GM18868 (cell line): ENCODE results near the gene PDXK.

ENCODE experiments used
- ATAC-seq: cut with Tn5 transposase; IDR thresholded peaks from one replicate; pipeline ENCODE4 v1.9.1; 2021; ENCODE audit warnings: mild to moderate bottlenecking, moderate library complexity; ENCODE audit not compliant: unreplicated experiment

The PDXK gene

DNA sequence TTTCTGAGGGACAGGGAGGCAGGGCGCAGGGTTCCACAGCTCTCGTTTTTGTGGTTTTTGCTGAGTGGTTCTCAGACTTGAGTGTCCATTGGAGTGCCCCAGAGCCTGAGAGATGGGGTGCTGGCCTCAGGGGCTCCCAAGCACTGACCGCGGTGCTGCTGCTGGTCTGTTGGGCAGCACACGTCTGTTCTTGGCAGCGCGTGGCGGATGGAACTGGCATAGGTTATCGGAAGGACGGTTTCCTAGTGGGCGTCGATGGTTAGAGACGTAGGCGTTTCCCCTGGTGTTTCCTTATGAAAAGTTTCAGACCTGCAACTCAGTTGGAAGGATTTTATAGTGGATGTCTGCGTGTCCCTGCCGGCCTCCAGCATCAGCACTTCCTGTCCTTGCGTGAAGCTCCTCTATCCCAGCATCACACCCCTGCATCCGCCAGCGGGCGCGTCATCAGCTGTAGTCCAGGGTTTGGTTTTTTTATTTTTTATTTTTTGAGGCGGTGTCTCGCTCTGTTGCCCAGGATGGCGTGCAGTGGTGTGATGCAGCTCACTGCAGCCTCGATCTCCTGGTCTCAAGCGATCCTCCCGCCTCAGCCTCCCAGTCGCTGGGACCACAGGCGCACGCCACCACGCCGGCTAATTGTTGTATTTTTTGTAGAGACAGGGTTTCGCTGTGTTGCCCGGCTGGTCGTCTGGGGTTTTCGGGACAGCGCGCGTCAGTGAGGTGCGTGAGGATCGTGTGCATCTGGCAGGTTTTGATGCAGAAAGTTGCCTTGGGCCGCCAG is 82.3 kb downstream of the PDXK start:
- ATAC-seq: no peak

DNA sequence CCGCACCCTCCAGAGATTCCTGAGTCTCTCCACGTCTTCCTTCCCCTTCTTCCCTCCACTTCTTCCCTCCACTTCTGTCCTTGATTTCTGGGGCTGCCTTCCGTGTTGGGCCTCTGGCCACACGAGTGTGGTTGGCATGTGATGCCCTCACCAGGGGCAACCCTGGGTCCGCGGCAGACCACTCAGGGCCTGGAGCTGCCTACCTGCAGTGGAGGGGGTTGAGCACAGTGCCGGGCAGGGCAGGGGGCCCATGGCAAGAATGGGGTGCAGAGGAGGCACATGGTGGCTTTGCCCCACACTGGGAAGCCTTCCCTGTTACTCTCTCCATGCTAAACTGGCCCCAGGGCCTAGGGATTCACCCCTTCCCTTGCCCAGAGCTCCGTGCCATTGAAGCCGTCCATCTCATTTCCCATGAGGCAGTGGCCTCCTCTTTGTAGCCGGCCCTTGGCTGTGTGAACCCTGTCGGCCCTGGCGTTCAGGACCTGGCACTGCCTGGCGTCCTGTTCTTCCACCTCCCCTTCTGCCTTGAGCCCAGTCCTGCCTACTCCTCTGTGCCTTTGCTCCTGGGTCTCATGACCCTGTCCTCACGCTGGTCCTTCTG is 83.9 kb downstream of the PDXK start:
- ATAC-seq: no peak

DNA sequence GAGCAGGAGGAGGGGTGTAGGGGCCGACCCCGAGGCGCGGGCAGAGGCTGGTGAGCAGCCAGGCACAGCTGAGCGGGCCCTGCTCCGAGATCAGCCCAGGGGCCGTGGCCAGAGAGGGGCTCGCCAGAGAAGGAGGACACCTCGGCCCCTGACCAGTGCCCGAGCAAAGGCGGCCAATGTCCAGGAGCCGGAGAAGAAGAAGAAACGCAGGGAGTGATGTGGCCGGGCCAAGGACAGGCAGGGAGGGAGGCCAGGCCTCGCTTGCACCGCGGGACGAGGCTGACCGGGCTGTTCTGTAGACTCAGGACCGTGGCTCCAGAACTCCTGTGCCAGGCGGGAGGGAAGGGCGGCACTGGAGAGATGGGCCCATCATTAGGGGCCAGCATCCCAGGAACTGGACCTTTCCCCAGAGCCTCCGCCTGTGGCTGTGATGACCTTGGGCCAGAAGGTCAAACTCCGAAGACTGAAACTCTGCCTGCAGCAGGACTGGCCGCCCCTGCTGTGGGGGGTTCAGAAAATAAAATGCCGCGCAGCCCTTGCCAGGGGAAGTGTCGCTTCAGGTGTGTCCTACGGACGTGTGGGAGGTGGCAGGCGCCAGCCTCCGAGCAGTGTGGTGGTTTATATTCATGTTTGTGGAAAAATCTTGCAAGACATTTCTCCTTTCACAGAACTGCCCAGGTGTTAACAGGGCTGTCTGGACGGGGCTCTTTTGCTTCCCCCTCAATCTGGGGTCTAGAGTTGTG is 84.8 kb downstream of the PDXK start:
- no peak for ATAC-seq

DNA sequence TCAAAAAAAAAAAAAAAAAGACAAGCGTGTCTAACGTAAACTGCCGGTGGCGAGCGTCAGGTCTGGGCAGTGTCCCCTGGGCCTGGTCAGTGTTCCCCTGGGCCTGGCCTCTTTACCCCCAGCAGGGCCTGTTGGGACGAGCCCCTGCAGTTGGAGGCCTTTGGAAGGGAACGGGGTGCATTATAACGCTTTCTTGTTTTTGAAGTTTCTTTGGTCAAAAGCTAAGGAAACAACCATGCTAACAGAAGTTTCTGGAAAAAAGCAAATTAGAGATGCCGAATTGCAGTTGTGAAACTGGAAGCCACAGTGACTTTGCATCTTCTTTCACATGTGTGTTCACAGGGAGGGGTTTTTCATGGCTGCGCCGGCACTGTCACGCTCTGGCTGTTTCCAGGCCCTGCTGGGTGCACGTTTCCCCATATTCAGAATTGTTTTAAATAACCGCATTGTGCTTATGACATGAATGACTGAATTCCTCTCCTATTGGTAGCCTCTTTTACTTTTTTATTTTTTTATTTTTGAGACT is 86.4 kb downstream of the PDXK start:
- ATAC-seq: peak; percentile 90

DNA sequence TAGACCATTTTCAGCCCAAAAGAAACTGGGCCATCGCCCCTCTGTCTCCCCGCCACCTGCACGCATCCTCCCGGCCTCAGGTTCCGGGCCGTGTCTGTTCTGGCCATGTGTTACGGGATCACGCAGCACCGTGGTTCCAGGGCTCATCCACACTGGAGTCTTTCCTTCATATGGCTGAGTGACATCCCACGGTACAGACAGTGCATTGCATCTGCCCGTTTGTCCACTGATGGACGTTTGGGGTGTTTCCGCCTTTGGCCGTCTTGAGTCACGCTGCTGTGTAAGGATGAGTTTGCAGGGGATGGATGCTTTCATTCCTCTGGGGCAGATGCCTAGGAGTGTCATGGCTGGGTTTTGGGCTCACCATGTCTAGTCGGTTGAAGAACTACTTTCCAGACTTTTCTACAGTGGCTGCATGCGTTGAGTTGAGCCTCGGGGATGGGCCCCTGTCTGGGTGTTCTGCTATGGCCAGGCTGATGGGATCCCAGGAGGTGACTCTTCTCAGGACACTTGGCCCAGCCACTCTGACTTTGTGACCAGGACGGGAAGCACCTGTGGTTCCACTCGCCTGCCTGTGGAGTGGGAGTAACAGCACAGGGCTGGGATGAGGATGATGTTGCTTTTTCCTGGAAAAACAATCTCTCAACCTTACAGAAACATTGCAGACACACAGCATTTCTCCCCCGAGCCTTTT is 87.2 kb downstream of the PDXK start:
- ATAC-seq: no peak

DNA sequence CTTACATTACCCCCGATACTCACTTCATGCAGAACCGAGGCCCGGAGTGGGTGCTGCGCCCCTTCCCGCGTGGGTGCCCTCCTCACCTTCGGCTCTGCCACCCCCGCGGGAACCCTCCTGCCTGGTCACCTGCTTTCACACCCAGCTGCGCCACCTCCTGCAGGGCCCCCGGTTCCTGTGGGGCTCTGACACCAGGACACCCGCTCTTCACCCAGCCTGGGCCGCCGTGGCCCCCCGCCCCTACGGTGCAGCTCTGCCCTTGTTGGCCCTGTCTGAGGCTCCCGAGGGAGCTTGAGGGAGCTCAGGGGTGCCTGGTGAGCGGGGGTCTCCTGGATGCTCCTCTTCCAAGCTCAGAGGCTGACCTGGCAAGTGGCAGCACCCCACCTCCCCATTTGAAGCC is 89.4 kb downstream of the PDXK start:
- ATAC-seq: no peak

DNA sequence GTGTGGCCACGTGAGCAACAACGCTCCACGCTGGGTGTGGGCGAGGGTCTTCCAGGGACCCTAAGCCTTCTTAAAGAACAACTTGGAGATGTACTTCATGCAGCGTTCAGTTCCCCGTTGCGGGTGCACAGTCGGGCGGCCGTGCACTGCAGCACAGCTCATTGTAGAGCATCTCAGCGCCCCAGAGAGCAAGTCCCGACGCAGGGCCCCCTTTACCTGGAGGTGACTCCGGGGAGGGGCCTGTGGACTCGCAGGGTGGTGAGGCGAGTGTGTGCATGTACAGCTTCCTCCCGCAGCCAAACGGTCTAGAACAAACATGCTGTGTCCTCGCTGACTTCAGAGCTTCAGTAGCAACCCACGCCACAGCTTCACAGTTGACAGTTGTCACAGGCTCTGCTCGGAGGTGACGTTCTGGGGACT is 89.9 kb downstream of the PDXK start:
- no peak for ATAC-seq

DNA sequence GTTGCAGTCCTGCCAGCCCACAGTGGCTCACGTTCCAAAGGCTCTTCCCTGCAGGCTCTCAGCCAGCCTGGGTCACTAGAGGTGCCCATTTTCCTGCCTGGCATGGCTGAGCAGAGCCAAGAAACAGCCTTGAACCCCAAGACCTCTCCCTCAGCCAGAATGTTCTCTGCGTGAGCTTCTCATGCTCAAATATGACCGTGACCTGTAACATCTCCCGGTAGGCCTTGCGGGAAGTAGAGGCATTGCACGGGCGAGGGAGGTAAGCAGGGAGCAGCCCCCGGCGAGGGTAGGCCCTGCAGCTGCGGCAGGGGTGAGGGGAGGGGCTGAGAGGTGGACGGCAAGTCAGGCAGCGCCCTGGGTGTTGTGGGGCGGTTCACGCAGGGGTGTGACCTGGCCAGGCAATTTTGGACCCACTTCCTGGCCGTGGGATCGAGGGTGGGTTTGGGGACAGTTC is 90.4 kb downstream of the PDXK start:
- ATAC-seq: no peak

DNA sequence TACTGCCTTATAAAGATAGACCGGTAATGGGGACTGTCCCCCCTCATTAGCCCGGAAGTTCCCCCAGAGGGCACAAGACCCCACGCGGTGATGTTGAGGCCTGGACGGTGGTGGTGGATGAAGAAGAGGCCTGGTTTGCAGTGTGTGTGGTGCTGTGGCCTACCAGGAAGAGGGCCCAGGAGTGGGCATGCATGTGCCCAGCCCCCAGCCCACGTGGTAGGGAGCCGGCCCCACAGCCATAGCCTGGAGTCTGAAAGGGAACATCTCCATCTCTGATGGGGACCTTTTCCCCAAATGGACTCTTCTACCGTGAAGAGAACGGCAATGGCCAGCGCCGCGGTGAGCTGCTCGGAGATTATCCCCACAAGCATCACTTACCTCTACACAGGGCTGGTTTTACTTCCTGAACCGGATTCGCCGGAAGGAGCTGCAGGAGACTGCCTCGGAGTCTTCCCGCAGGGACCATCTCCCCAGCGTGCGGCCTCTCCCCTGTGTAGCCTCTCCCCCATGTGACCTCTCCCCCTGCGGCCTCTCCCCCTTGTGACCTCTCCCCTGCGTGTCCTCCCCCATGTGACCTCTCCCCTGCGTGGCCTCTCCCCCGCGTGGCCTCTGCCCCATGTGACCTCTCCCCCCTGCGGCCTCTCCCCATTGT is 91.0 kb downstream of the PDXK start:
- ATAC-seq: no peak

DNA sequence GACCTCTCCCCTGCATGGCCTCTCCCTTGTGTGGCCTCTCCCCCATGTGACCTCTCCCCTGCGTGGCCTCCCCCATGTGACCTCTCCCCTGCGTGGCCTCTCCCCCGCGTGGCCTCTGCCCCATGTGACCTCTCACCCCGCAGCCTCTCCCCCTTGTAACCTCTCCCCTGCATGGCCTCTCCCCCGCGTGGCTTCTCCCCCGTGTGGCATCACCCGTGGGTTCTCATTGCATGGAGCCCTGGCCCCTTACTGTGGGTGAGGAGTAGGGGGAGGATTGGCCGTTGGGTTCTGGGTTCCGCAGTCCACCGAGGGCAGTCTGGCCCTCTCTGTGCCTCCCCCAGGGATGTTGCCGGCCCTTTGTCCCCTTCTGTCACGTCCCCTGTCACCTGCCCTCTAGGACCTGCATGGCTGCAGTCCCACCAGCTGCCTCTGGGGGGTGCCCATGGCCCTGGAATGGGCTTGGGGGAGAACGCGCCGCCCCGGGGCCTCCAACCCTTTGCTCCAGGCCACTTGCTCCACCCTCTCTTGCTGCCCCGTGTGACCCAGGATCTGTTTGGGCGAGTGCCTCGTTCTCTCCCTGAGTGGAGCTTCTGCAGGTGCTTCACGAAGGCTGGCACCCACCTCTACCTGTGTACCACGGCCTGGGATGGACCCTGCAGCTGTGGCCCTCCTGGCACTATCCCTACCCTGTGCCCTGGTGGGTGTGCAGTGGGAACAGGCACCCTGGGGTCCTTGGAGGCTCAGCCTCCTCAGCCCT is 91.8 kb downstream of the PDXK start:
- peak; percentile 83 for ATAC-seq

DNA sequence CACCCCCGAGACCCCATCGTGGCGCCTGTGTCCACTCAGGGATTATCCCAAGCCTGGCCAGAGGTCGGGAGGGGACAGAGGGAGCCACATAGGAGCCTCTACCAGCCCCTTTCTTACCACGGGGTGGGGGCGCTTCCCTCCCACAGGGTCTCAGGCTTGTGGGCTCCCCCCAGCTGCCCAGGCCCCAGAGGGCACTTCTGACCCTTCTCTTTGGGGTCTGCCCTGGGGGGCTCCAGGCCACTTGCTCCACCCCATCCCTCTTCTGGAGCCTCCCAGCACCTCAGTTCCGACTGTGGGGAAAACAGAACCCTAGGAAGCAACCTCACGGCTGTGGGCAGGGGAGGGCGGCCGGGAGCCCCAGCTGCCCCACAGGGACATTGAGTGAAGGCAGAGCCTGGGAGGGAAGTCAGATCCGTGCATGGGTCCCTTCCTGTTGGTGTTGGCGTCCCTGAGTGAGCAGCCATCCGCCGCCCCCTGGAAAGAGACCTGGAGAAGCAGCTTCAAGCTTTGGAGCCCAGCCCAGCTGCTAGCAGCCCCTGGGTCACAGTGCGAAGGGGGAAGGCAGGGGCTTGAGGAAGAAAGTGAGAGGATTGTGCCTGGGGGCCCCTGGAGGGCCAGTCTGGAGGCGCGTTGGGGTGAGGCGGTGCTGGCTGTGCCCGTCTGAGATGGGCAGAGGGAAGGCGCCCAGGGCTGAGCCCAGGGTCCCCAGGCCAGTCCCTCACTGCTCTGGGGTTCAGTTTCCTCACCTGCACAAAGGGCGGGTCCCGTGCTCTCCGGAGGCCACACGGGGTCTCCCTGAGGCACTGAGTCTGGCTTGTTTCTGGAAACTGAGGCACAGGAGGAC is 92.6 kb downstream of the PDXK start:
- ATAC-seq: no peak
